HPDE6-E6E7 (cell line): ENCODE measurements around the gene GRIK4.

ENCODE experiments used
- DNase-seq: peaks from one replicate; pipeline ENCODE4 v3.0.0; 2011; ENCODE audit warnings: missing footprints; ENCODE audit errors: extremely low spot score

GRIK4 gene

GRCh38 chr11:120547811-120548681, 36.5 kb downstream of the GRIK4 start:
- peak; percentile 57 for DNase-seq

- no peak for DNase-seq
These were observed 37.2 kb downstream of the GRIK4 start for GRCh38 chr11:120548682-120549209.

DNA sequence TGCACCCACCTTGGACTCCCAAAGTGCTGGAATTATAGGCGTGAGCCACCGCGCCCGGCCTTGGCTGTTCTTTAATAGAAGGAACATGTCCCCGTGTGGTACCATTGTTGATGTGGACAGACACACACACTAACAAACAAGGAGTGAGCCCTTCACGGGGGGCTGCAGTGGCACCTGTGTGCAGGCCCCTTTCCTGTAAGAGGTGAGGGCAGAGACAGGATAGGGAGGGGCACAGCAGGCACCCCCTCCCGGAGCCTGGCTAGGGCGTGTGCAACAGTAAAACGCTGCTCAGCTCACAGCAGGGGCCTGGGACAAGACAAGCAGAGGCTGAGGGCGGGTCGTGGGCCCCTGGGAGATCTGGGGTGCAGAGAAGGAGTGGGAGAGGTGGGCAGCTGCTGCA, 37.8 kb downstream of the GRIK4 start:
- DNase-seq, result no peak

DNA sequence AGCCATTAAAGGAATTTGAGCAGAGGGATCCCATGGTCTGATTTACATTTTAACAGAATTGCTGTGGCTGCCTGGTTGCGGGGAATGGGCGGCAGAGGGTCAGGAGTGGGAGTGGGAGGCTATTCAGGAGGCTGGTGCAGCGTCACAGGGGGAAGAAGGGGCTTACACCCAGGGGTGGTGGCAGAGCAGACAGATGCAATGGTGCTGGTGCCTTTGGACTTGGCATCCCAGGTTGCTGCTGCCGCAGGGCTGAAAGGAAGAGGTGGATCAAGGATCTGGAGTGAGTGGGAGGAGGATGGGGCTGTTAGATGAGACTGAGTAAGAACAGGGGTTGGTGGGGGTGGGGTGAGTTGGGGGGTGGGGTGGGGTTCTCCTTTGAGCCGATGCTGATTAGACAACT, 38.5 kb downstream of the GRIK4 start:
- DNase-seq, result no peak

GRCh38 chr11:120551191-120551590, 39.6 kb downstream of the GRIK4 start:
- DNase-seq, result no peak

DNA sequence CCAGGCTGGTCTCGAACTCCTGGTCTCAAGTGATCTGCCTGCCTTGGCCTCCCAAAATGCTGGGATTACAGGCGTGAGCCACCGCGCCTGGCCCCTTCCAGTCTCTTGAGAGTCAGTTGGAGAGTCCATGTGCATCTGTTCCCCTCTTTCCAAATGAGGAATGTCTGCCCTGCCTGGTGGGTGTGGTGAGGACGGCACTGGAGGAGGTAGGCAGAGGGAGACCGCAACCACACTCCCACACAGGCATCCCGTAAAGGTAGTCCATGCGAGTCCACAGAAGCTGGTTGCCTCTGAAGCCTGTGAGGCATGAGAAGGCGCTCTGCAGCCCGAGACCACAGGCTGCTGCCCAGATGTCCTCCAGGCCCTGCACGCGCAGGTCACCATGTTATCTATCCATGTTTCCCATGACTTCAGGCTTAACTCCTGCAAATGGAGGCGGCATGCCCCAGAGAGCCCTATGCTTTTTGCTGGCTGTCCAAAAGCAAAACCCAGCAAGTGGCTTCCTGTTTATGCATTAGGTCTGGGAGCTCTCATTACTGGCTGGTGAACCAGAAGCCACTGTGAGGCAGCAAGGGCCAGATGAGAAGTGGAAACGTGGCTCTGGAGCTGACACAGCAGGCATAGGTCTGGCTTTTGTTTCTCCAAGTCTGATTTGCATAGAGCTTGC, 43.4 kb downstream of the GRIK4 start:
- no peak for DNase-seq

GRCh38 chr11:120555433-120555773, 43.9 kb downstream of the GRIK4 start:
- no peak for DNase-seq

DNA sequence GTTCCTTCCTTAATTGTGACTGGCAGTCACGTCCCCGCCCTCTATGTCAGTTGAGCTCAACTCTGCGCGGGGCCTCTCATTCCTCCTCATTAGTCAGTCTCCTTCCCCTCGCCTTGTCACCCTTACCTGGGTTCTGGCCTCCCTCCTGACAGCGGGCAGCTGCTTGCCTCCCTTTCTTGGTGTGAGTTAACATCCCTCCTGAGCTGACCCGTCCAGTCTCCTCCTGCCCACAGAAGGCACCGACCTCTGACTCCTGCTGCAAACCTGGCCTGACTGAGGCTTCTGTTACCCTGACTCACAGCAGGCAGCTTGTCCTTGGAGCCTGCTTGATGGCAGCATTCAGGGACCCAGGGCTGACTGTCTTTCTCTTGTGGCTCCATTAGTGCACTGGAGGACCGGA, 45.2 kb downstream of the GRIK4 start:
- DNase-seq, result no peak

DNA sequence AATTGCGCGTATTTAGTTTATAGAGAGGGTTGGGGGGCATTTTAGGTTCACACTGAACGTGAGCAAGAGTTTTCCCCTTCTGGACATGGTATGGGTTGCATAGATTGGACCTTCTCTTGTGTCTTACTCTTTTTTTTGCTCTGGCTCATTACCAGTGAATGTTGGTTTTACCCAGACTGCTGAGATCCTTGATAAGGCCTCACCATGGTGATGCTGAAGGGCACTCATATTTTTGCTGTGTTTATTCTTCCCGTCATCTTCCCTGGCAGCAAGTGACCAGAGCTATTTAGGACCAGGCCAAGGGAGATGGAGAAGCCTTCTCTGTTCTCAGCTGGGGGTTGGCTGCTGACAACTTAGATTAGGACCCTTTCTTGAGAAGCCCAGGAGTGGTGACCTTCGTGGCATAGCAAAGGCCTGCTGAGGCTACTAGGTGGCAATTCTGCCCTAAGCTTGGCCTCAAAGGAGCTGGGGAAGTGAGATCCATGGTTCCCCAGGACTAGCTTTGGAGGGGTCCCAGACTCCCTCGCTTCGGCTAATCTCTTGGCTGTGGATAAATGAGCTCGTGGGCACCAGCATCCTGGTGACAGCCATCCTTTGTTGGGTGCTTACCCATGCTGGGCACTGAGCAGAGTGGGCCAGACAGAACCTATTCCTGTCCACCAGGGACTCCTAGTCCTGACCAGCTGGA, 47.3 kb downstream of the GRIK4 start:
- no peak for DNase-seq

DNA sequence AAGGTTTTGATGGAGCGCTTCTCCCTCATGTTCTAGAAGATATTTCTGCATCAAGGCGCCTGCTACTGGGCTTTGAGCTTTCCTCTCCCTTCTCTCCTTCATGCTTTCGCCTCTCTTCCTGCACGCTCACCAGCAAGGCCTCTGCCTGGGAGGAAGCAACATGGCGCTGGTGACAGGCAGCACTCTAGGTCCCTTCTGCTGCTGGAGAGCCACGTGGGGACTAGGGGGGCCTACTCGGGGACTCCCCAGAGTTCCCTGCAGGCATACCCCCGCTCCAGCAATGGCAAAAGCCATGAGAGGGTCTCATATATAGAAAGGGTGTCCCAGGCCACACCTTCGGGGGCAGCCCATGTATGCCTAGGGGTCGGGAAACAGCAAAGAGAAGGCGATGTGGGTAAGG, 49.7 kb downstream of the GRIK4 start:
- no peak for DNase-seq

DNA sequence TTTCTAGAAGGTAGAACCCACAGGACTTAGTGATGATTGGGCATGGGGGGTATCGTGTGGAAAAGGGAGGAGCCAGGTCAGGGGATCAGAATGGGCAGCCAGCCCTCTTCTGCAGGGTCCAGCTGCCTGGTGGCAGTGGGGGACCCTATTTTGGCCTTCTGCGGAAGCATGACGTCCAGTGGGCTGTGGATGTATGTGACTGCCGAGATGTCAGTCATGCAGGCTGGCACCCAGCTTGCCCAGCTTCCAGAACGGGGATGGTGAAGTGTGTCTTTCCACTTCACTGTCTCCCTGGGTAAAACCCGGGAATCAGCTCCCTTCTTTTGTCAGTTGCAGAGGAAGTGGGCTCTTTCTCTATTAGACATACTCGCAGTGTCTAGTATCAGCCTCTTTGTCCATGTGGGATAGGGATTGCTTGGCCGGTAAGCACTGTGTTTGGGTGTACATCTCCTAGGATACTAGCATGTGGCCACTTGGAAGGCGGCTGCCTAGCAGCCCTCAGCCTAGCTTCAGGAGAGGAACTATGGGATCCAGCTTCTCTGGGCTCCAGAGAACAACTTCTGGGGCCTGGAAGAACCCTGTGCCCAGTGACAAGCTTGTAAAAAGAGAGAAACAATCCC, 51.4 kb downstream of the GRIK4 start:
- DNase-seq, result no peak

GRCh38 chr11:120563703-120564572, 52.4 kb downstream of the GRIK4 start:
- DNase-seq, result no peak

- DNase-seq, result no peak
These were observed 53.2 kb downstream of the GRIK4 start for GRCh38 chr11:120564573-120565311.

DNA sequence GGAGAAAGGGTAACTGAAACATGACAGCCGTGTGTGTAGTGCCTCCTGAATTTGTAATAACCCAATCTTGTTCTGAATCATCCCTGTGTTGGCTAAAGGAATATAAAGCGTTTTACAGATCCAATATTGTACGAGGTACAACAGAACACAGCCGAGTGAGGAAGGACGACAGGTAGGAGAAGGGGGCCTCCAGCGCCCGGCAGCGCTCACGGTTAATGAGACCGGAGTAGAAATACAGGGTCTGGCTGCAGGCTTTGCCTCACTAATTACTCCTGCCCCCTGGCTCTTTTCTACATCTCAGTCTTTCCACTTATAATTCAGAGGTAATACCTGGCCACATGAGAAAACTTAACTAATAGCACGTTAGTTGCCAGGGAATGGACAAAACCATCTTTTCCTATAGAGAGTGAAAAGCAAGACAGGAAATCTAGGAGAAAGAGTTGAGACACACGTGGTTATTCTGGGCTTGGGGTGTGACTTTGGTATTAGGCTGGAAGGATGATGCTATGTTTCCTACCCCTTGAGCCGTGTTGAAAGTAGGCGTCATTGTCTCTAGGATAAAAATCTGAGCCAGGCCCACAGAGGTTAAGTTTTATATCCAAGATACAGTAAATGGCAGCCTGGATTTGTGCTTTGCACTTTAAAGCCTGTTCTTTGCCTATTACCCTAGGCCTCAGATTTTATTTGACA, 54.1 kb downstream of the GRIK4 start:
- DNase-seq, result no peak

DNA sequence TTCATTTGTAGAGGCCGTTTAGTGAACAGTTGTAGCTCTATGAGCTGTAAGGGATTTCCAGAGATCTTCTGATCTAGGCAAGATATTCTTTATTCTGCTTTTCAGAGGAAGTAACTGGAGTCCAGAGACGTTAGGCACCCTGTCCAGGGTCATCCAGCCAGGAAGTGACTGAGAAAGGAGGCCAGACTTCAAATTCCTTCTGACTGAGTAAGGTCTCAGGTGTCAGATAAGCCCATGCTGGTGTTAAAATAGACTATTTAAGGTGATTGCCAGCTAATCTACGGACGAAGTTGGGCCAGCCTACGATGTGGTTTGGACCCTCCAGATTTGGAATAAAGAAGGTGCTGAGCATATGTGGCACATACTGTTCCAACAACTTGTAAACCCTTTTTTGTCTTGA, 54.6 kb downstream of the GRIK4 start:
- DNase-seq, result peak; percentile 72

GRCh38 chr11:120568572-120569307, 57.2 kb downstream of the GRIK4 start:
- no peak for DNase-seq

- DNase-seq, result no peak
These were observed 58.3 kb downstream of the GRIK4 start for GRCh38 chr11:120569861-120570260.

DNA sequence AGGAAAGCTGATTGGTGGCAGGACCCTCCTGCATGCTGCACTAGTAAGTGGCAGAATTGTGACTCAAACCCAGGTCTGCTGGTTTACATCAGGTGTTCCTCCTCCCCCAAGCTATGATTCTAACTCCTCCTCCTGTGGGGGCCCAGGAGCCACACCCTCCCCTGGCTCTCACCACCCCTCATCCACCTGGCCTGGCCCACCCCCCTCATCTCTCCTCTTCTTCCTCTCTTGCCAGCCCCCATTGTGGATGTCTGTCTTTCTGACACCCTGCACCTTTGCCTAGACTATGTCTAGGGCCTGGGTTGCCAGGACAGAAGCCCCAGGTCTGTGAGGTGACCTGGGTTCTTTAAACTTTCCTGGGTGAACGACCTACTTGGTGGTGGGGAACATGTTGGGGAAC, 59.9 kb downstream of the GRIK4 start:
- DNase-seq, result no peak

- no peak for DNase-seq
These were observed 62.3 kb downstream of the GRIK4 start for GRCh38 chr11:120573756-120574354.
